ENCODE results near the gene LZIC.

The LZIC gene

DNA sequence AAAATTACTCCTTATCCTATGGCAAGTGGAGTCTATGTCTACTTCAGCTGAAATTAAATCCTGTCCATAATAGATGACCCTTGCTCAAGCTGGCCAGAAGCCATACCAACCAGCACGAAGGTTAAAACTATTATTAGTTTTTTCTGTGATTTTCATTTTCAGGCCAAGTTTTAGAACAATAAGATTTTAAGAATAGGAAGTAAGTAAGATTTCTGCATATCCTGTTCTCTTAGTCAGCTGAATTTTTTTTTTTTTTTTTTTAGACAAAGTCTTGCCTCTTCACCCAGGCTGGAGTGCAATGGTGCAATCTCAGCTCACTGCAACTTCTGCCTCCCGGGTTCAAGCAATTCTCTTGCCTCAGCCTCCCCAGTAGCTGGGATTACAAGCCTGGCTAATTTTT is 47.8 kb upstream of the LZIC start:
- ATAC-seq, result no peak

DNA sequence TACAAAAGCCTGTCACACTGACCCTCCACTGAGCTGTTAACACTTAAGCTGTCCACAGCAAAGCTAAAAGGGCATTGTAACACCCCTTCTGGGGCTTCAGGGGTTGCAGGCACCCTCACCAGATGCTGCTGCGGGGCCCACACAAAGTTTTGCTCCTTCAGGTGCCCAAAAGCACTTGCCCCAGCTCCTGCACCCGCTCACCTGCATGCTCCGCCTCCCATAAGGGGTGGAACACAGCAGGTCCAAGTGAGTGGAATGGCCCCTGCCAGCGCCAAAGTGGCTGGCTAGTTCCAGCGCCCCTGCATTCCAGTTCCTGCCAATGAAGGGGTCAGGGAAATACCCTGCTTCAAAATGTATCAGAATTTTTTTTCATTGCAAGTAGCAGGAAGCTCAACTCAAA is 46.6 kb upstream of the LZIC start:
- TF ChIP-seq ARNTL (CRISPR knock-in tag; IDR thresholded peaks at IDR 0.05; ENCODE audit: borderline replicate concordance, low read depth), result no peak
- TF ChIP-seq ESRRG (CRISPR knock-in tag; IDR thresholded peaks at IDR 0.05), result no peak
- TF ChIP-seq ZFP3 (CRISPR knock-in tag; IDR thresholded peaks at IDR 0.05), result no peak
- TF ChIP-seq, protein P1, sequence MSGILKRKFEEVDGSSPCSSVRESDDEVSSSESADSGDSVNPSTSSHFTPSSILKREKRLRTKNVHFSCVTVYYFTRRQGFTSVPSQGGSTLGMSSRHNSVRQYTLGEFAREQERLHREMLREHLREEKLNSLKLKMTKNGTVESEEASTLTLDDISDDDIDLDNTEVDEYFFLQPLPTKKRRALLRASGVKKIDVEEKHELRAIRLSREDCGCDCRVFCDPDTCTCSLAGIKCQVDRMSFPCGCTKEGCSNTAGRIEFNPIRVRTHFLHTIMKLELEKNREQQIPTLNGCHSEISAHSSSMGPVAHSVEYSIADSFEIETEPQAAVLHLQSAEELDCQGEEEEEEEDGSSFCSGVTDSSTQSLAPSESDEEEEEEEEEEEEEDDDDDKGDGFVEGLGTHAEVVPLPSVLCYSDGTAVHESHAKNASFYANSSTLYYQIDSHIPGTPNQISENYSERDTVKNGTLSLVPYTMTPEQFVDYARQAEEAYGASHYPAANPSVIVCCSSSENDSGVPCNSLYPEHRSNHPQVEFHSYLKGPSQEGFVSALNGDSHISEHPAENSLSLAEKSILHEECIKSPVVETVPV (CRISPR knock-in tag; IDR thresholded peaks at IDR 0.05), result no peak
- TF ChIP-seq TOX (CRISPR knock-in tag; IDR thresholded peaks at IDR 0.05; ENCODE audit: borderline replicate concordance), result no peak
- TF ChIP-seq RARB (CRISPR knock-in tag; IDR thresholded peaks at IDR 0.05), result no peak
- no peak for TF ChIP-seq SNAI2 (CRISPR knock-in tag; IDR thresholded peaks at IDR 0.05)
- TF ChIP-seq CSDC2 (CRISPR knock-in tag; IDR thresholded peaks at IDR 0.05), result no peak
- TF ChIP-seq, protein P2, sequence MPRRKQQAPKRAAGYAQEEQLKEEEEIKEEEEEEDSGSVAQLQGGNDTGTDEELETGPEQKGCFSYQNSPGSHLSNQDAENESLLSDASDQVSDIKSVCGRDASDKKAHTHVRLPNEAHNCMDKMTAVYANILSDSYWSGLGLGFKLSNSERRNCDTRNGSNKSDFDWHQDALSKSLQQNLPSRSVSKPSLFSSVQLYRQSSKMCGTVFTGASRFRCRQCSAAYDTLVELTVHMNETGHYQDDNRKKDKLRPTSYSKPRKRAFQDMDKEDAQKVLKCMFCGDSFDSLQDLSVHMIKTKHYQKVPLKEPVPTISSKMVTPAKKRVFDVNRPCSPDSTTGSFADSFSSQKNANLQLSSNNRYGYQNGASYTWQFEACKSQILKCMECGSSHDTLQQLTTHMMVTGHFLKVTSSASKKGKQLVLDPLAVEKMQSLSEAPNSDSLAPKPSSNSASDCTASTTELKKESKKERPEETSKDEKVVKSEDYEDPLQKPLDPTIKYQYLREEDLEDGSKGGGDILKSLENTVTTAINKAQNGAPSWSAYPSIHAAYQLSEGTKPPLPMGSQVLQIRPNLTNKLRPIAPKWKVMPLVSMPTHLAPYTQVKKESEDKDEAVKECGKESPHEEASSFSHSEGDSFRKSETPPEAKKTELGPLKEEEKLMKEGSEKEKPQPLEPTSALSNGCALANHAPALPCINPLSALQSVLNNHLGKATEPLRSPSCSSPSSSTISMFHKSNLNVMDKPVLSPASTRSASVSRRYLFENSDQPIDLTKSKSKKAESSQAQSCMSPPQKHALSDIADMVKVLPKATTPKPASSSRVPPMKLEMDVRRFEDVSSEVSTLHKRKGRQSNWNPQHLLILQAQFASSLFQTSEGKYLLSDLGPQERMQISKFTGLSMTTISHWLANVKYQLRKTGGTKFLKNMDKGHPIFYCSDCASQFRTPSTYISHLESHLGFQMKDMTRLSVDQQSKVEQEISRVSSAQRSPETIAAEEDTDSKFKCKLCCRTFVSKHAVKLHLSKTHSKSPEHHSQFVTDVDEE (CRISPR knock-in tag; IDR thresholded peaks at IDR 0.05), result no peak
- no peak for TF ChIP-seq ZNF8 (CRISPR knock-in tag; IDR thresholded peaks at IDR 0.05)
- ATAC-seq, result no peak

More for the DNA sequence above, 47.8 kb upstream of the LZIC start:
- TF ChIP-seq RARB (CRISPR knock-in tag; IDR thresholded peaks at IDR 0.05) (no peak), ARNTL (CRISPR knock-in tag; IDR thresholded peaks at IDR 0.05; ENCODE audit: borderline replicate concordance, low read depth) (no peak), TCF4 (CRISPR knock-in tag; IDR thresholded peaks at IDR 0.05; ENCODE audit: borderline replicate concordance) (no peak), BACH2 (CRISPR knock-in tag; IDR thresholded peaks at IDR 0.05; ENCODE audit: borderline replicate concordance) (no peak), PPARA (CRISPR knock-in tag; IDR thresholded peaks at IDR 0.05; ENCODE audit: borderline replicate concordance) (no peak), OSR1 (CRISPR knock-in tag; IDR thresholded peaks at IDR 0.05) (no peak), ZFP30 (CRISPR knock-in tag; IDR thresholded peaks at IDR 0.05) (no peak), ZNF8 (CRISPR knock-in tag; IDR thresholded peaks at IDR 0.05) (no peak), CSDC2 (CRISPR knock-in tag; IDR thresholded peaks at IDR 0.05) (no peak), ZFP3 (CRISPR knock-in tag; IDR thresholded peaks at IDR 0.05) (no peak), ZC3H10 (CRISPR knock-in tag; IDR thresholded peaks at IDR 0.05) (no peak), ISL1 (CRISPR knock-in tag; IDR thresholded peaks at IDR 0.05) (no peak), GLIS3 (CRISPR knock-in tag; IDR thresholded peaks at IDR 0.05) (no peak), TOX (CRISPR knock-in tag; IDR thresholded peaks at IDR 0.05; ENCODE audit: borderline replicate concordance) (no peak)
- TF ChIP-seq, protein P3, sequence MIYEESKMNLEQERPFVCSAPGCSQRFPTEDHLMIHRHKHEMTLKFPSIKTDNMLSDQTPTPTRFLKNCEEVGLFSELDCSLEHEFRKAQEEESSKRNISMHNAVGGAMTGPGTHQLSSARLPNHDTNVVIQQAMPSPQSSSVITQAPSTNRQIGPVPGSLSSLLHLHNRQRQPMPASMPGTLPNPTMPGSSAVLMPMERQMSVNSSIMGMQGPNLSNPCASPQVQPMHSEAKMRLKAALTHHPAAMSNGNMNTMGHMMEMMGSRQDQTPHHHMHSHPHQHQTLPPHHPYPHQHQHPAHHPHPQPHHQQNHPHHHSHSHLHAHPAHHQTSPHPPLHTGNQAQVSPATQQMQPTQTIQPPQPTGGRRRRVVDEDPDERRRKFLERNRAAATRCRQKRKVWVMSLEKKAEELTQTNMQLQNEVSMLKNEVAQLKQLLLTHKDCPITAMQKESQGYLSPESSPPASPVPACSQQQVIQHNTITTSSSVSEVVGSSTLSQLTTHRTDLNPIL (CRISPR knock-in tag; IDR thresholded peaks at IDR 0.05; ENCODE audit: low read depth), result no peak
- TF ChIP-seq, protein P4, sequence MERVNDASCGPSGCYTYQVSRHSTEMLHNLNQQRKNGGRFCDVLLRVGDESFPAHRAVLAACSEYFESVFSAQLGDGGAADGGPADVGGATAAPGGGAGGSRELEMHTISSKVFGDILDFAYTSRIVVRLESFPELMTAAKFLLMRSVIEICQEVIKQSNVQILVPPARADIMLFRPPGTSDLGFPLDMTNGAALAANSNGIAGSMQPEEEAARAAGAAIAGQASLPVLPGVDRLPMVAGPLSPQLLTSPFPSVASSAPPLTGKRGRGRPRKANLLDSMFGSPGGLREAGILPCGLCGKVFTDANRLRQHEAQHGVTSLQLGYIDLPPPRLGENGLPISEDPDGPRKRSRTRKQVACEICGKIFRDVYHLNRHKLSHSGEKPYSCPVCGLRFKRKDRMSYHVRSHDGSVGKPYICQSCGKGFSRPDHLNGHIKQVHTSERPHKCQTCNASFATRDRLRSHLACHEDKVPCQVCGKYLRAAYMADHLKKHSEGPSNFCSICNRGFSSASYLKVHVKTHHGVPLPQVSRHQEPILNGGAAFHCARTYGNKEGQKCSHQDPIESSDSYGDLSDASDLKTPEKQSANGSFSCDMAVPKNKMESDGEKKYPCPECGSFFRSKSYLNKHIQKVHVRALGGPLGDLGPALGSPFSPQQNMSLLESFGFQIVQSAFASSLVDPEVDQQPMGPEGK (CRISPR knock-in tag; IDR thresholded peaks at IDR 0.05; ENCODE audit: borderline replicate concordance), result no peak
- TF ChIP-seq, protein P2 (CRISPR knock-in tag; IDR thresholded peaks at IDR 0.05), result no peak

DNA sequence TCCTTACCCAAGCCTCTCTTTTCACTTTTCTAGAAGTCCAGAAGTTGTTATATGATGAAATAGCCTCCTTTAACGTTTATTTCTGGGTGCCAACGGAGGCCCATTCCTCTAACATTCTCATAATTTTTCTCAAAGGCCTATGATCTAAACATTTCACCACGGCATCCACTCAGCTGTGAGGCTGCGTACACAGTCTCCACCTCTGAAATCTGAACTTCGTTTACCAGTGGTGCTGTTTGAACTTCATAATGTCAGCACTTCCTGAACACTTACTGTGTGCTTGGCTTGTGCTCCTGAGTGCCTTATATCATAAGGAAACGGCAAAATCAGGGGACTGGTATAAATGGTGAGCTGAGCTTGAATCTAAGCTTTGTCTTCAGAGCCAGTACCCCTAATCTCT is 41.8 kb upstream of the LZIC start:
- TF ChIP-seq OSR1 (CRISPR knock-in tag; IDR thresholded peaks at IDR 0.05) (no peak), ZFP30 (CRISPR knock-in tag; IDR thresholded peaks at IDR 0.05) (no peak)
- TF ChIP-seq, protein P4 (CRISPR knock-in tag; IDR thresholded peaks at IDR 0.05; ENCODE audit: borderline replicate concordance), result no peak
- no peak for ATAC-seq
